Right cardiac atrium (tissue), 5 donors: ENCODE results near the gene NCAM1. TPM values are rescaled to one million over a fixed set of nuclear protein-coding genes. Genes with fewer than 3 reads are reported as not detected.

Experiments used
- ATAC-seq, 2 donors: fragments of 200-7000 bp; cut with Tn5 transposase; one replicate each; pipeline versions ENCODE4 v1.8.0 to v1.9.1; 2020; ENCODE audit warnings: moderate library complexity in 2 of 2, mild to moderate bottlenecking in 1 of 2
- DNase-seq, 3 donors: peaks; one replicate each; pipeline ENCODE4 v3.0.0-alpha.2; 2020
- H3K27ac ChIP-seq: one replicate; pipeline ENCODE4 v1.5.1; 2013; ENCODE audit warnings: mild to moderate bottlenecking, low read length, control low read depth, moderate library complexity
- H3K27me3 ChIP-seq: one replicate; pipeline ENCODE4 v1.6.1; 2013; ENCODE audit not compliant: control insufficient read depth, insufficient read depth
- H3K4me1 ChIP-seq: one replicate; pipeline ENCODE4 v1.6.1; 2013; ENCODE audit warnings: low read length; ENCODE audit not compliant: control insufficient read depth, insufficient read depth
- H3K4me3 ChIP-seq: one replicate; pipeline ENCODE4 v1.5.1; 2013; ENCODE audit warnings: low read length, control low read depth
- H3K9me3 ChIP-seq: one replicate; pipeline ENCODE4 v1.6.1; 2013; ENCODE audit warnings: low read length; ENCODE audit not compliant: control insufficient read depth
- WGBS: extraction: QIAGEN DNeasy Blood & Tissue Kit; methylation state at CpG from one replicate; pipeline ENCODE4 v1.1.7; 2013; 5-methylcytosine and 5-hydroxymethylcytosine counted together
- intact Hi-C, 4 donors: fragments of 100-400 bp; cut with DNase I; formaldehyde crosslinking; loops; one replicate each; pipeline versions ENCODE4 v1.11.0 to v1.14.0; 2022 to 2023
- polyA plus RNA-seq: library from polyadenylated mRNA; stranded (reverse); fragments of 200-250 nt; gene quantifications from one replicate; pipeline ENCODE4 v1.2.3, GENCODE V29; 2013
- total RNA-seq, 4 donors: library from RNA; stranded (reverse); fragmentation: NEBNext Ultra II Directional; extraction: Animal tissue kit (Norgen Biotek cat#: 25700); gene quantifications; one replicate each; pipeline ENCODE4 v1.2.1, GENCODE V29; 2021
- donor health status: healthy with polysubstance abuse.
- donor health status: DM: no; HTN: yes; CAD: no.
- donor health status: DM: no; HTN: no; CAD: no.
- donor health status: DM: no; HTN: yes; CAD: no; lungs with severe emphysema.
- donor health status: DM: yes; HTN: yes; CAD: no.

The NCAM1 gene
- total and polyA plus RNA-seq, 5 donors: 87.9 to 303 (median 222) TPM

DNA sequence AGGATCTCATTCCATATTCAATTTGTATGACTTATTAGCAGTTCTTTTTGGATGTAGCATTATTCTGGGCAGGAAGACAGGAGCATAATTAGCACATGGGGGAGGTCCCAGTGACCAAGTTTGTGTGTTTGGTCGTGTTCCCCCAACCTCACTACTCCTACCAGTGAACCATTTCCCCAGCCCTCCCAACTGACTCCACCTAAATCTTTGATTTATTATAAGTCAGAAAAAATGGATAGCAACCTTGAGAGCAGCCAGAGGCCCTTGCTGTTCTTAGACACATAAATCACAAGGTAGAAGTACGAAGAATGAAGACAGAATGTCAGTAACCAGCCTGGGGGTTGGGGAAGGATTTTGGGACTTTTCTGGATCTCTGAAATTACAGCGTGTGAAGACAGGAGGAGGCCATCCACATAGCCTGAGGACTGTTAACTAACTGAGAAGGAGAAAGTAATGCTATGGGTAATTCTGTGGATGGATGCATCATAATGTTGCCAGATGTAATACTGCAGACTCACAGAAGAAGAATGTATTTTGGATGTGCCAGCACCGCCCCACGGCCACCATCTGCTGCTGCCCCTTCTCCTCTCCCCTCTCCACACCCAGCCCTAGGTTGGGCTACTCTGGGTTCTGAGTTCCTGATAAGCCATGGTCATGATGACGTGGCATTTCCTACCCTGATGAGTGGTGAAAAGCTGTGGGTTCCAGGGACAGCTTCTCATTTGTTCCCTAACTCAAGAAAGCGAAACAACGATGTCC is 228.9 kb downstream of the NCAM1 start:
- ATAC-seq (peak; percentile 89 to 93), DNase-seq (peak; percentile 70 to 91 (median 81))
- Histone ChIP-seq H3K27me3 (no peaks in the 10 kb centered on the region), H3K9me3 (no peaks in the 10 kb centered on the region), H3K4me3 (no peak overlapping the region), H3K4me1 (peaks cover 29% of the 10 kb centered on the region), H3K27ac (no peak overlapping the region)
- 56% methylated on average over 8 of the region's 8 CpGs for WGBS
- intact Hi-C loops: no loop called here

DNA sequence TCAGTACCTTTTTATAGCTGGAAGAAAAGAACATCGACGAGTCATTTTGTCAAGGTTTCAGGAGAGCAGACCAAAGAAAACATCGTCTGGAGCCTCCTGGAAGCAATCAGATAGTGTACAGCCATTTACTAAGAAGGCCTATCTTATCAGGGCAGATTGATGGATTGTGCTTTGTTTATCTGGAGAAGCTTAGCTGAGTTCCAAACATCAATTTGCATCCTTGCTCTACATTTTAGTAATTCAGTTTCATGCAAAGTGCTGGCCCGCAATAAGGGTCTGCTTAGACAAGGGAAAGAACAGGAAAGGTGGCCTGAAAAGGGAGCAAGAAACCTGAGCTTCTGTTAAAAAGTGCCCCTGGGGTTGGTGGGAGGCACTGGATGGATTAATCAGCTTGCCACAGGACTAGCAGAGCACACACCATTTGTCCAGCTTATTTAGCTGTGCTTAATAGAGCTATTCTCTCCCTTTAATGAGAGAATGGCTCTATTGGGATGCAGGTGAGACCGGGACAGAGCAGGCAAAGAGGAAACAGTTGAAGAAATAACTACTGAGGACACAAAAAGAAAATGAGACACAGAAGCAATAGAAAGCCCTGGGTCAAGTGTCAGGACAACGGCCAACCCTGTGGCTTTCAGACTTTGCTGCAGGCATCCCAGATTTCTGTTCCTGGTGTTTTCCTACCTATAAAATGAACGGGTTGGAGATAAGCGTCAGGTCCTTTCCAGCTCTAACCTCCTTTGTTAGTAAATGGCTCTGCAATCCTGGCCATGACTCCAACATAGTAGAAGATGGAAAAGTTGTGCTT is 231.1 kb downstream of the NCAM1 start:
- intact Hi-C loops: no loop called here
- H3K9me3 ChIP-seq: no peaks in the 10 kb centered on the region
- H3K27me3 ChIP-seq: no peaks in the 10 kb centered on the region
- no peak for DNase-seq
- no peak for ATAC-seq
- WGBS: 38% methylated on average over 8 of the region's 8 CpGs
- H3K4me3 ChIP-seq: no peak overlapping the region
- no peak overlapping the region for H3K27ac ChIP-seq
- peaks cover 25% of the 10 kb centered on the region for H3K4me1 ChIP-seq

DNA sequence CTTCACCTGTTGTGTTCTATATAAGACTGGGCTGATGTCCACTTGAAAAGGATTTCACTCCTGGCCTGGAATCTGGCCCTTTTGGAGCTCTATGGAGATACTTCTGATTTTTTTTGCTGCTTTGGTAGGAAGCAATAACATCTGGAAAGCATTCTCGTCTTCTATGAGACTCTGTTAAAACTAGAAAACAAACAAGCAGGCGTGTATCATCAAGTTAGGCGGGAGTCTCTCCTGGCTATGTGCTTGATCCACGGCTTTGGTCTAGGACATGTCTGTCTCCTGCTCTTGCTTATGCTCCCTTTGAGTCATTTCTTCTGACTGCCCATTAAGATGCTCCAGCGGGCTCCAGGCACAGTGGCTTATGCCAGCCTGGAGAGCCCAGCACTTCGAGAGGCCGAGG is 231.8 kb downstream of the NCAM1 start:
- Histone ChIP-seq H3K27ac (peak overlapping the region; percentile 31), H3K27me3 (no peaks in the 10 kb centered on the region), H3K4me1 (peaks cover 23% of the 10 kb centered on the region), H3K9me3 (no peaks in the 10 kb centered on the region), H3K4me3 (no peak overlapping the region)
- ATAC-seq: peak in 1 of 2 donors; percentile 23
- WGBS: 68% methylated on average over 7 of the region's 7 CpGs
- intact Hi-C loops: no loop called here
- peak in 1 of 3 donors; percentile 50 for DNase-seq

DNA sequence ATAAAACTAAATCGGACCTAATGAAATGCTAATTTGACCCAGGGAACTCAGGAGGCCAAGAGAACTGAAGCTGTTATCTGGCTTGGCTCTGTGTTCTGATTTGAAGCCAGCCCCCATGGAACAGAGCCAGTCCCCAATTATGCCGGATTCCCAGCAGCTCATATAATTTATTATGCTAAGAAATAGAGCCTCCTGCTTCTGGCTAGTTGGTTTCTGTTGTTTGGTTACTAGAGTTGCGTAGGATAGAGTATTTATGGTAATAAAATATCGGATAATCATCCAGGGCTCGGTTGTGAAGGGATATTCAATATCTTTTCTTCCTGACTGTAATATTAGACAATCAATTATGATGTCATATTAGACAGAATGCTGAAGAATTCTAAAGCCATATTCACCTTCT is 232.7 kb downstream of the NCAM1 start:
- H3K4me3 ChIP-seq: no peak overlapping the region
- peaks cover 19% of the 10 kb centered on the region for H3K4me1 ChIP-seq
- ATAC-seq (peak; percentile 48 to 65), DNase-seq (peak; percentile 47 to 86 (median 81))
- H3K9me3 ChIP-seq: no peaks in the 10 kb centered on the region
- H3K27me3 ChIP-seq: no peaks in the 10 kb centered on the region
- H3K27ac ChIP-seq: peak overlapping the region; percentile 60
- WGBS: 20% methylated on average over 5 of the region's 5 CpGs
- intact Hi-C loops: no loop called here

DNA sequence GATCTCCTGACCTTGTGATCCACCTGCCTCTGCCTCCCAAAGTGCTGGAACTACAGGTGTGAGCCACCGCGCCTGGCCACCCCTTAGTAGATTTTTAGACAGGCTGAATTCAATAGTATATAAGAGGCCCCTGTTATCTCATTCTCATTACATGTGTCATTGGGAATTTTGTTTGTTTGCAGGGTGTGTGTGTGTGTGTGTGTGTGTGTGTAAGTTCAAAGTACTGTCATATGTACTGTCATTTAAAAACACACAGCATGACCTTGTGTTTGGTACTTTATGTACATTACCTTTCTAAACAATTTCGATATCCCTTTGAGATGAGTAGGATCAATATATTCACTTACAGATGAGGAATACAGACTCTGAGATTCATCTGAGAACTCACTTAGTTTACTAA is 234.5 kb downstream of the NCAM1 start:
- Histone ChIP-seq H3K9me3 (no peaks in the 10 kb centered on the region), H3K27ac (no peak overlapping the region), H3K4me1 (peaks cover 24% of the 10 kb centered on the region), H3K4me3 (no peak overlapping the region), H3K27me3 (no peaks in the 10 kb centered on the region)
- 94% methylated on average over 3 of the region's 3 CpGs for WGBS
- intact Hi-C loops: no loop called here
- no peak for DNase-seq
- ATAC-seq: no peak

DNA sequence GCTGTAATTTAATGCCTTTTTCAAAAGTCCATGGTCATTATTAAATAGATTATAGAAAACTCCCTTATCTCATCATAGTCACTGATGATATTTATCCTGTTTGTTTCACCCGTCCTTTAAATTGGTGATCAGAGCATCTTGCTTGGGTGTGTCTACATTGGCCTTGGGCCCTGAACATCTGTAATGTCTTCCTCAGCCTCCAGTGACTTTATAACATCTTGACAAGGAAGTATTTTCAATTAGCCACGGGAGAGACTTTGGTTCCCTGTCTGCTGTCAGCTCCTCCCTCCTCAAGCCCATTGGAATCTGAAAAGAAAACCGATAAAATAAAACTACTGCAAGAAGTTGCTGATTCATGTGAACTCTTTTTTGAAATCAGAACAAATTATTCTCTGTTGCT is 236.2 kb downstream of the NCAM1 start:
- no peak for ATAC-seq
- WGBS: 45% methylated on average over 3 of the region's 3 CpGs
- no peaks in the 10 kb centered on the region for H3K9me3 ChIP-seq
- intact Hi-C loops: no loop called here
- no peak for DNase-seq
- no peak overlapping the region for H3K4me3 ChIP-seq
- H3K4me1 ChIP-seq: peaks cover 21% of the 10 kb centered on the region
- H3K27ac ChIP-seq: no peak overlapping the region
- H3K27me3 ChIP-seq: no peaks in the 10 kb centered on the region

DNA sequence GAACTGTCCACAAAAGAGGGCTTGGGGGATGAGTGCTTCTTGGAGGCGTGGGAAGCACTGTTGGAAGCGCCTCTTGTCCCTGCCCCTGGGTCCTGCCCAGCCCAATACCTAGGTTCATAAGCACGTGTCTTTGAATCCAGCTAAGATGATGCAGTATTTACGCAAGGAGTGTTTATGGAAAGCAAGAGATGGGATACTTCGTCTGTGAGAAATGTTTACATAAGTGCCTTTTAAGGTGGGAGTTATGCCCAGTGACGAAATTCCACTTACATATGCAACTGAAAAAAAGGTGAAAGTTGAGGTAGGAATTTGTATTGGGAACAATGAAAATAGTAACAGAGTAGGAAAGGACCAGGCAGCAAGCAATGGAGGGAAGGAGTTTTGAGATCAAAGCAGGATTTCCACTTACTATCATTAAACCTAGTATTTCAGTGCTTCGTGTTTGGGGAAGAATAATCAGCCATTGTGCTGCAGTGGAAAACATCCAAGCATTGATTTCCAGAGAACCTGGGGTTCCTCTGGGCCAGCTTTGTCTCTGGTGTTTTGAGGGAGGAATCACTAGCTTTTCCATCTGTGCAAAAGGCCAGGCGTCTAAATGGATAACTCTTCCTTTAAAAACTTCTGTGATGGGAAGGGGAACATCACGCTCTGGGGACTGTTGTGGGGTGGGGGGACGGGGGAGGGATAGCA is 237.9 kb downstream of the NCAM1 start:
- WGBS: 61% methylated on average over 10 of the region's 10 CpGs
- Histone ChIP-seq H3K27ac (no peak overlapping the region), H3K4me1 (peaks cover 11% of the 10 kb centered on the region), H3K9me3 (no peaks in the 10 kb centered on the region), H3K27me3 (no peaks in the 10 kb centered on the region), H3K4me3 (no peak overlapping the region)
- DNase-seq: no peak
- ATAC-seq: no peak
- intact Hi-C loops: no loop called here

DNA sequence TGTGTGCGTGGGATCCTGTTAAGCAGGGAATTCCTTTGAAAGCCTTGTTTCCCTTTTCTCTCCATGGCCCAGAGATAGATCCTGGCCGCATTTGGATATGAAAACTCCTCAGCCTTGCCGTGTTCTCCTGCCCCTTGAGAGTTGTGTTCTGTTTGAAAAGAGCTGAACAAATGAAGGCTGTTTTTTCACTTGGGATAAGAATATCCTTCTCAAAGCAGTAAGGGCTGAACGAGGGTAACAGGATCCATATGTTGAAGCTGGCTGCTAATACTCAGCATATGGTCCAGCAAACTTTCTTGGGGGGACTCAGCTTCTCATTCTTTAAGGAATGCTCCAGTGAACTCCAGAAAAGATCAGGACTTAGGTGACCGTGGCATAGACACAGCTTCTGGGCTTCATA is 238.6 kb downstream of the NCAM1 start:
- intact Hi-C loops: no loop called here
- Histone ChIP-seq H3K27ac (no peak overlapping the region), H3K9me3 (no peaks in the 10 kb centered on the region), H3K4me1 (peaks cover 11% of the 10 kb centered on the region), H3K27me3 (no peaks in the 10 kb centered on the region), H3K4me3 (no peak overlapping the region)
- 41% methylated on average over 5 of the region's 5 CpGs for WGBS
- peak in 1 of 2 donors; percentile 42 for ATAC-seq
- DNase-seq: no peak

DNA sequence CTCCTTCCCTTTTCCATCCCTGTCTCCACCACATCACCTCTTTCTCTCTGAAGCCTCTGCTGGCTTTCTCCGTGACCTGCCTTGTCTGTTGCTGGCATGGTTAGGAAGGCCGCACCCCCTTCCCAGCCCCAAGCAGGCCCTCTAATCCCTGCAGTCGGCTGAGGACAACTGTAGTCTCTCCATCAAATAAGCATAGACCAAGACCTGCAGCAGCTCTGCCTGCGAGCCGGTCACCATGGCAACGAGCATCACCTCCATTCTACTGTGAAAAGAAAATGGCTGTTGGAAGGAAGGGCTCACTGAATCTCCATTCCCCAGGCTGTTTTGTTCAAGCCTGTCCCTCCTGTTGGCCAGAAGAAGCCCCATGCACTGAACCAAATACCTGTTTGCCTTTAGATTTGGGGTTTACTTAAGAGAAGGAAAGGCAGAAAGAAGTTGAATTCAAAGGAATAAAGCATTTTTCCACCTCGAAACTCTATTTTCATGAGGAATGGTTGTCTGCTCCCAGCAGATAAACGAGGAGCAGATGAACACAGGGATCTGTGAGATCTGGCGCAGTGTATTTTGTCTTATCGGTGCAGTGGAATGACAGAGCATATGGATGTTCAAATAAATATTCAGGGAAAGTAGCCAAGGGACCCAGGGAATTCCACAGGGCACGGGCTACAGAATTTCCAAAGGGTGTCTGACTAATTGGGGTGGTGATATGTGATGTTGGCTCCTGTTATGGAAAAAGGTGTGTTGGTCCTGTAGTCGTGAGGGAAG is 240.0 kb downstream of the NCAM1 start:
- Histone ChIP-seq H3K4me3 (no peak overlapping the region), H3K9me3 (no peaks in the 10 kb centered on the region), H3K27me3 (no peaks in the 10 kb centered on the region), H3K27ac (no peak overlapping the region), H3K4me1 (peaks cover 11% of the 10 kb centered on the region)
- intact Hi-C loops: no loop called here
- WGBS: 71% methylated on average over 12 of the region's 12 CpGs
- DNase-seq (no peak), ATAC-seq (no peak)

DNA sequence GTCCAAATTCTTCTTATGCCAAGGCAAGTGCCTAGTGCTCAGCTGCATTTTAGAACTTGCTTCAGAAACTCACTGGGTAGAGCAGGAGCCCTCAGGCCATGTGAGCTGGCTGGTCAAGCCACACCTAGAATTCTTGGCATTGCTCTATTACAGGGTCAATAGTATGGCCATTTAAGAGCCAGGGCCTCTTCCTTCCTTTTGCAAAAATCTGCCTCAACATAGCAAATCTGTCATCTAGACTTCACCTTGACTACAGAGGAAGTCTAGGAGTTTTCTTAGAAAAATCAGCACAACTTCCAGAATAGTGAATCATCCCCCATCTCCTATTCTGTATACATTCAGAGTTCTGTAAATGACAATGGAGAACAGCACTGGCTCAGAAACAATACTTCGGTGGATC is 241.2 kb downstream of the NCAM1 start:
- ATAC-seq (no peak), DNase-seq (no peak)
- intact Hi-C loops: no loop called here
- H3K4me1 ChIP-seq: peaks cover 11% of the 10 kb centered on the region
- no peak overlapping the region for H3K27ac ChIP-seq
- H3K27me3 ChIP-seq: no peaks in the 10 kb centered on the region
- no peaks in the 10 kb centered on the region for H3K9me3 ChIP-seq
- 86% methylated on average over 1 of the region's 1 CpG for WGBS
- no peak overlapping the region for H3K4me3 ChIP-seq
